ENCODE measurements around the gene IKZF4. TPM values are rescaled to one million over a fixed set of nuclear protein-coding genes. Genes with fewer than 3 reads are reported as not detected.

Gene IKZF4
- total RNA-seq, 2 donors from 2014 or later, result 11.7 to 12.0 TPM

DNA sequence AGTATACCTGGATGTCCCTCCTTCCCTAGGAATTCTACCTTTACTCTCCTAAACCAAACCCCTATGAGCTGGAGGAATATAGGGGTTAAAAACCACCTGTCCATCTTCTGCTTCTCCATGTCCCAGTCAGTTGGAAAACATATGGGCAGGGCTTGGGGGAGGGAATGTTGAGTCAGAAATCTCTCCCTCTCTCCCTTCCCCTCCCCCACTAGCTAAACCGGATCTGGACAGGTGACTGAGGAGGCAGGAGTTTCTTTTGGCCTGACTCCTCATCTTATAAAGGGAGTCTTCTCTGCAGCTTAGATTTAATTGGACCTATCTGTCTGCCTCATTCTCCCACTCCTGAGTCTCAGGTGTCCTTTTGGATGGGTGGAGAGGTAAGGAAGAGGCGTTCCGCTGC lies 65.3 kb downstream of the IKZF4 start:
- no peaks in the 10 kb centered on the region for H3K9me3 Mint-ChIP-seq
- ATAC-seq, result no peak
- H3K27ac Mint-ChIP-seq, result no peak overlapping the region
- no peaks in the 10 kb centered on the region for H3K36me3 Mint-ChIP-seq
- no peaks in the 10 kb centered on the region for H3K4me1 Mint-ChIP-seq (ENCODE audit: low read depth in 2 of 2)
- H3K27me3 Mint-ChIP-seq, result peaks cover 3 to 4% of the 10 kb centered on the region in 2 donors
- no peak overlapping the region for H3K4me3 Mint-ChIP-seq
- no peak for DNase-seq (ENCODE audit: low spot score)

DNA sequence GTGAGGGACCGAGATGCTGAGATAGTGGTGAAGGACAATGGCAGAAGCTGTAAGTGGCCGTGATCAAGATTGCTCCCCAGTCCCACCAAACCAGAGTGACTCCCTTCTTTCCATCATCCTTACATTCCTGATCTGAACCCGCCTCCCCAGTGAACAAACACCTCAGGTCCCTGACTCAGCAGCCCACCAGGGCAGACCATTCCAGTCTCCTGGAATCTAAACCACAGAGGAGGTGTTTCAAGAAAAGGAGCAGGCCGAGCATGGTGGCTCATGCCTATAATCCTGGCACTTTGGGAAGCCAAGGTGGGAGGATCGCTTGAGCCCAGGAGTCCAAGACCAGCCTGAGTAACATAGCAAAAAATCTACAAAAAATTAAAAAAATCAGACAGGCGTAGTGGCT lies 65.8 kb downstream of the IKZF4 start:
- no peaks in the 10 kb centered on the region for H3K4me1 Mint-ChIP-seq (ENCODE audit: low read depth in 2 of 2)
- ATAC-seq, result no peak

DNA sequence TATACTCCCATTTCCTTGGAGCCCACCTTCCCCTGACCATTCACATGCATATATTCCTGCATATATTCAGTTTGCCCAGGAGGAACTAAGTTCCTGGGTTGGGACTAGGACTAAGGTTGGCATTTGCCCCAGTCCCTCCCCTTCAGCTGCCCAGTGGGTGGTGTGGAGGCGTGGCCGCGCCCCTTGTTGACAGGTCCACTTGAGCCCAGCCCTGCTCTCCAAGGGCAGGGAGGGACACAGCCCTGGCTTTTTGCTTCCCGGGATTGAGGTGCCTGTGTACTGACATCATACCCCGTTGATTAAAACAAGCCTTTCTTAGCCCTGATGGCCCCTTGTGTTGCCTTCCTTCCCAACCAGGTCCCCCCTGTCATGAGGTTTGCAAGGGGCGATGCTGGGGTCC lies 66.4 kb downstream of the IKZF4 start:
- ATAC-seq, result no peak
- Mint-ChIP-seq H3K27me3 (peaks cover 0 to 2% of the 10 kb centered on the region in 2 donors), H3K4me1 (ENCODE audit: low read depth in 2 of 2) (no peaks in the 10 kb centered on the region), H3K36me3 (no peaks in the 10 kb centered on the region), H3K9me3 (no peaks in the 10 kb centered on the region), H3K4me3 (no peak overlapping the region), H3K27ac (no peak overlapping the region)
- DNase-seq (ENCODE audit: low spot score), result no peak

More for the DNA sequence above, 65.8 kb downstream of the IKZF4 start:
- H3K9me3 Mint-ChIP-seq, result no peaks in the 10 kb centered on the region
- DNase-seq (ENCODE audit: low spot score), result no peak
- H3K27me3 Mint-ChIP-seq, result peaks cover 0 to 2% of the 10 kb centered on the region in 2 donors
- no peak overlapping the region for H3K27ac Mint-ChIP-seq
- no peaks in the 10 kb centered on the region for H3K36me3 Mint-ChIP-seq
- no peak overlapping the region for H3K4me3 Mint-ChIP-seq

Other genes with a start within 250 kb of the IKZF4 start
- gene SARNP, start 203.3 kb upstream of the IKZF4 start, total RNA-seq, result 10 to 100 TPM; 68.0 to 74.9 TPM
- 10 to 100 TPM; 36.9 to 56.7 TPM for gene ORMDL2, start 203.0 kb upstream of the IKZF4 start, total RNA-seq
- gene DNAJC14, start 191.5 kb upstream of the IKZF4 start, total RNA-seq, result 10 to 100 TPM; 38.8 to 40.0 TPM
- gene MMP19, start 178.1 kb upstream of the IKZF4 start, total RNA-seq, result under 1 TPM in 1 of 2 donors, not detected in 1; 0.24 TPM
- 10 to 100 TPM; 31.6 to 34.0 TPM for gene PYM1, start 93.1 kb upstream of the IKZF4 start, total RNA-seq
- gene DGKA, start 89.9 kb upstream of the IKZF4 start, total RNA-seq, result 100 to 1,000 TPM in 1 of 2 donors, 10 to 100 TPM in 1; 81.9 to 168 TPM
- gene PMEL, start 55.0 kb upstream of the IKZF4 start, total RNA-seq, result under 1 TPM in 1 of 2 donors, not detected in 1; 0.40 TPM
- gene CDK2, start 54.2 kb upstream of the IKZF4 start, total RNA-seq, result 100 to 1,000 TPM in 1 of 2 donors, 10 to 100 TPM in 1; 72.3 to 178 TPM
- gene RAB5B, start 47.0 kb upstream of the IKZF4 start, total RNA-seq, result 10 to 100 TPM; 39.2 to 68.1 TPM
- gene SUOX, start 23.8 kb upstream of the IKZF4 start, total RNA-seq, result 10 to 100 TPM; 12.2 to 17.6 TPM
- 10 to 100 TPM; 24.6 to 48.3 TPM for gene RPS26, start 20.9 kb downstream of the IKZF4 start, total RNA-seq
- not detected for gene ERBB3, start 59.1 kb downstream of the IKZF4 start, total RNA-seq
- gene PA2G4, start 83.5 kb downstream of the IKZF4 start, total RNA-seq, result 100 to 1,000 TPM; 233 to 318 TPM
- 1,000 to 10,000 TPM; 2,363 to 2,700 TPM for gene RPL41, start 95.6 kb downstream of the IKZF4 start, total RNA-seq
- 10 to 100 TPM; 11.4 to 14.9 TPM for gene ZC3H10, start 97.2 kb downstream of the IKZF4 start, total RNA-seq
- gene ESYT1, start 107.2 kb downstream of the IKZF4 start, total RNA-seq, result 100 to 1,000 TPM in 1 of 2 donors, 10 to 100 TPM in 1; 89.3 to 120 TPM
- gene MYL6B, start 131.5 kb downstream of the IKZF4 start, total RNA-seq, result 10 to 100 TPM; 32.0 to 65.5 TPM
- 1,000 to 10,000 TPM; 1,441 to 1,555 TPM for gene MYL6, start 137.3 kb downstream of the IKZF4 start, total RNA-seq
- gene SMARCC2, start 168.4 kb downstream of the IKZF4 start, total RNA-seq, result 100 to 1,000 TPM; 102 to 166 TPM
- 10 to 100 TPM; 34.1 to 48.8 TPM for gene RNF41, start 200.9 kb downstream of the IKZF4 start, total RNA-seq
- gene NABP2, start 203.3 kb downstream of the IKZF4 start, total RNA-seq, result 10 to 100 TPM; 66.3 to 81.6 TPM
- 1 to 10 TPM in 1 of 2 donors, under 1 TPM in 1; 0.50 to 1.4 TPM for gene SLC39A5, start 209.0 kb downstream of the IKZF4 start, total RNA-seq
- 10 to 100 TPM; 59.3 to 99.3 TPM for gene ANKRD52, start 237.3 kb downstream of the IKZF4 start, total RNA-seq
- gene COQ10A, start 245.9 kb downstream of the IKZF4 start, total RNA-seq, result 10 to 100 TPM; 15.4 to 26.1 TPM

All from natural killer cell treated with Interleukin-12 subunit alpha and Interleukin-12 subunit beta and Interleukin-15 and Interleukin-18, amount 100 ng/mL, for 72 hours (primary cell).